ENCODE measurements around the gene KRTAP1-3.

DNA sequence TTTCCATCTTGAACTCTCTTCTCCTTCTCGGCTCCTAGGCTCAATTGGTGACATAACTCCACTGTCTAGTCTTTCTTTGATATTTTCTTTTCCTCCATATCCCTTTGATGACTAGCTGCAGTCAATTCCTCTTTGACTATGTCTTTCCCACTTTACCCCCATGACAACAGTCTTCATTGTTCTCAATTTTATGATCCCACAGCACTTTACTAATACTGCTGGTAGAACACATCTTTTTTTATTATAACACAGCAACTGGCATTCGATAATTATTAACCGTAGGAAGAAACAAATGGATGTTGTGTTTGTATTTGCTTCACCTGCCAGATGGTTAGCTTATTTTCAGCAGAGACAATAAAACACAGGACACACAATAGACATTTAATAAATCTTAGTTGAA lies 42.0 kb downstream of the KRTAP1-3 start:
- TF ChIP-seq CTCF (conservative IDR thresholded peaks at IDR 0.05) (no peak), ZFX (IDR thresholded peaks at IDR 0.05) (no peak)
